ENCODE data around the gene PITX3. TPM values are rescaled to one million over a fixed set of nuclear protein-coding genes. Genes with fewer than 3 reads are reported as not detected.

The PITX3 gene
- total and polyA plus RNA-seq, 9 of the 15 experiments (the other 6 are each of a cell fraction or from before 2014, with no cell fraction given): 0.30 to 0.98 (median 0.95) TPM; not detected in 6

DNA sequence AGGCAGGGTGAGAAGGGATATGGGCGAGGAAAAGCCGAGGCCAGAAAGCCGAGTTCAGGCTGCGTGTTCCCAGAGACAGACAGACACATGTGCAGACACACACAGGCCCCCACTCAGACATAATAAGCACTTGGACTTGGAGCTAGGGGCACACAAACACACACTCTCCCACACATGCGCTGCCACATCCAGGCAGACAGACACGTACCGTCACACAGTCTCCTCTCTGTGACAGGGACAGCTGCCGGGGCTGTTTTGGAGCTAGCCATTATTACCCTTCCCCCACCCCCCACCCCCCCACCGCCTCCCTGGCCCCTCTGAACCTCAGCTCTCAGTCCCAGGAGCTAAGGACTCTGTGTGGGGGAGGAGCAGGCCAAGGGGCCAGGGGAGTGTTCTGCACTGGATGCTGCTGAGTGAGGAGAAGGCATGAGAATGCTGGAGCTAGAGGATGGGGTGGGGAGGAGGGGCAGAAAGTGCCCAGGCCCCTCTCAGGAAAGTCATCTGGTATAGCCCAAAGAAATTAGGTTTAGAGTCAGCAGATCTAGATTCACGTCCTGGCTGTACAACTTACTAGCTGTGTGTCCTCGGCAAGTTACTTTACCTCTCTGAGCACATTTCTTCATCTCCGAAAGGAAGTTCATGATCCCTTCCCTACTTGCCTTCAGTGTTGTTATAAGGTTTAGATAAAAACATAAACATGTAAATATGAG lies 6.3 kb downstream of the PITX3 start:
- Histone ChIP-seq H3K9me3 (replicated peaks; ENCODE audit: control insufficient read depth, insufficient read depth, low read depth, low read length) (no peaks in the 10 kb centered on the region), H3K4me3 (no peak overlapping the region), H3K4me1 (replicated peaks in 1 of 2; ENCODE audit: control insufficient read depth in 2 of 2, insufficient read depth in 2 of 2, low read length in 2 of 2) (peaks cover 4 to 20% of the 10 kb centered on the region in 2 experiments; a peak in 3 of 5 replicates), H3K9me1 (ENCODE audit: control insufficient read depth, insufficient read depth, low read length) (no peaks in the 10 kb centered on the region), H2AFZ (ENCODE audit: low read depth, low read length) (no peak overlapping the region), H3K9ac (ENCODE audit: insufficient read depth in 1 of 2, low read depth in 2 of 2, low read length in 2 of 2) (no peak overlapping the region; a peak in 1 of 4 replicates), H3K27me3 (ENCODE audit: control insufficient read depth in 2 of 2, insufficient read depth in 2 of 2, low read length in 2 of 2) (no peaks in the 10 kb centered on the region), H3K36me3 (ENCODE audit: control insufficient read depth, insufficient read depth, low read length) (no peaks in the 10 kb centered on the region), H4K20me1 (replicated peaks; ENCODE audit: control insufficient read depth, insufficient read depth, low read length) (no peaks in the 10 kb centered on the region), H3K79me2 (ENCODE audit: control insufficient read depth, insufficient read depth, low read length) (no peaks in the 10 kb centered on the region), H3K4me2 (ENCODE audit: insufficient read depth, low read length) (no peak overlapping the region), H3K27ac (ENCODE audit: extremely low read depth, low read depth, low read length) (no peak overlapping the region)
- ATAC-seq: no peak
- BruUV-seq (replicated peaks): no TSS peak
- no peak for DNase-seq (ENCODE audit: extremely low read depth in 1 of 4, low spot score in 3 of 4)
- no peak for FAIRE-seq
- POLR2A ChIA-PET: no interaction called here
- in situ Hi-C loops (cut with MboI): loop anchor here (25.0 kb wide), 1 partner anchor 352 kb away; no protein-coding TSS in a partner anchor
- CTCF ChIA-PET (ENCODE audit: low intra/inter-chr PET ratio): no interaction called here
- peak; percentile 36; the same call in 1 of the 2 replicates for TF ChIP-seq BCOR (IDR thresholded peaks at IDR 0.05)
- TF ChIP-seq CCNT2 (IDR thresholded peaks at IDR 0.05; ENCODE audit: borderline replicate concordance, extremely low read depth, insufficient read length, low read depth, low read length): no peak
- peak; percentile 65 for TF ChIP-seq ZFP36 (IDR thresholded peaks at IDR 0.05; ENCODE audit: low read depth, low read length, partially characterized antibody)
- peak; percentile 47 for TF ChIP-seq RBM25 (IDR thresholded peaks at IDR 0.05; ENCODE audit: low read depth, low read length, severe bottlenecking)
- intact Hi-C loops (cut with micrococcal nuclease): loop anchor here (5.0 kb wide), 2 partner anchors 242 to 347 kb away; no protein-coding TSS in a partner anchor
- WGBS (ENCODE audit: insufficient coverage, low coverage, missing lambda C conversion rate): 34% methylated on average over 12 of the region's 12 CpGs

DNA sequence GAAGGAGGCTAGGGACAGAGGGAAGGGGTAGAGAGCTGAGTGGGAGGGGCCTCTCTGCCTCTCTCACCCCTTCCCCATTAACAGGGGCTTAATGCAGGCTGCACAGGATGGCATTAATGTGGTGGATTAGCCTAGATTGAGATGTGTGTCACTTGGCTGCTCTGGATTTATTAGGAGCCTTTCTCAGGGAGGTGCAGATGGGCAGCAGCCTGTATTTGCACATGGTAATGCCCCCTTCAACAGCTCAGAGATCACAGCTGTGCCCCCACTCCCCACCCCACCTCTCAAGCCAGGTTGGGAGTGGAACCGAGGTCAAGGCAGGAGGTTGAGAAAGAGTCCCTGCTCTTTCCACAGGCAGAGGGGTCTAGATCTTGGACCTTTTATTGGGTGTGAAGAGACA lies 7.3 kb downstream of the PITX3 start:
- Histone ChIP-seq H3K4me1 (replicated peaks in 1 of 2; ENCODE audit: control insufficient read depth in 2 of 2, insufficient read depth in 2 of 2, low read length in 2 of 2) (peaks cover 4 to 24% of the 10 kb centered on the region in 2 experiments; a peak in 3 of 5 replicates), H4K20me1 (replicated peaks; ENCODE audit: control insufficient read depth, insufficient read depth, low read length) (no peaks in the 10 kb centered on the region), H3K9me1 (ENCODE audit: control insufficient read depth, insufficient read depth, low read length) (no peaks in the 10 kb centered on the region), H3K36me3 (ENCODE audit: control insufficient read depth, insufficient read depth, low read length) (no peaks in the 10 kb centered on the region), H3K27ac (ENCODE audit: extremely low read depth, low read depth, low read length) (no peak overlapping the region), H3K4me3 (no peak overlapping the region), H3K4me2 (ENCODE audit: insufficient read depth, low read length) (no peak overlapping the region), H3K9me3 (replicated peaks; ENCODE audit: control insufficient read depth, insufficient read depth, low read depth, low read length) (no peaks in the 10 kb centered on the region), H2AFZ (ENCODE audit: low read depth, low read length) (no peak overlapping the region), H3K27me3 (ENCODE audit: control insufficient read depth in 2 of 2, insufficient read depth in 2 of 2, low read length in 2 of 2) (peaks cover 0 to 2% of the 10 kb centered on the region in 2 experiments; a peak in 1 of 5 replicates), H3K79me2 (ENCODE audit: control insufficient read depth, insufficient read depth, low read length) (no peaks in the 10 kb centered on the region), H3K9ac (ENCODE audit: insufficient read depth in 1 of 2, low read depth in 2 of 2, low read length in 2 of 2) (peak overlapping the region in 1 of 2 experiments; percentile 45; a peak in 1 of 4 replicates)
- ATAC-seq (no peak), FAIRE-seq (no peak), DNase-seq (ENCODE audit: extremely low read depth in 1 of 4, low spot score in 3 of 4) (no peak)
- in situ Hi-C loops (cut with MboI) (loop anchor here (25.0 kb wide), 1 partner anchor 353 kb away; no protein-coding TSS in a partner anchor), intact Hi-C loops (cut with micrococcal nuclease) (loop anchor here (5.0 kb wide), 2 partner anchors 243 to 348 kb away; no protein-coding TSS in a partner anchor)
- CTCF ChIA-PET (ENCODE audit: low intra/inter-chr PET ratio): no interaction called here
- 11% methylated on average over 1 of the region's 1 CpG for WGBS (ENCODE audit: insufficient coverage, low coverage, missing lambda C conversion rate)
- BruUV-seq (replicated peaks): no TSS peak
- POLR2A ChIA-PET: no interaction called here
- TF ChIP-seq, protein P1, sequence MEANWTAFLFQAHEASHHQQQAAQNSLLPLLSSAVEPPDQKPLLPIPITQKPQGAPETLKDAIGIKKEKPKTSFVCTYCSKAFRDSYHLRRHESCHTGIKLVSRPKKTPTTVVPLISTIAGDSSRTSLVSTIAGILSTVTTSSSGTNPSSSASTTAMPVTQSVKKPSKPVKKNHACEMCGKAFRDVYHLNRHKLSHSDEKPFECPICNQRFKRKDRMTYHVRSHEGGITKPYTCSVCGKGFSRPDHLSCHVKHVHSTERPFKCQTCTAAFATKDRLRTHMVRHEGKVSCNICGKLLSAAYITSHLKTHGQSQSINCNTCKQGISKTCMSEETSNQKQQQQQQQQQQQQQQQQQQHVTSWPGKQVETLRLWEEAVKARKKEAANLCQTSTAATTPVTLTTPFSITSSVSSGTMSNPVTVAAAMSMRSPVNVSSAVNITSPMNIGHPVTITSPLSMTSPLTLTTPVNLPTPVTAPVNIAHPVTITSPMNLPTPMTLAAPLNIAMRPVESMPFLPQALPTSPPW (CRISPR knock-in tag; IDR thresholded peaks at IDR 0.05): no peak
- no peak for TF ChIP-seq JUNB (CRISPR knock-in tag; conservative IDR thresholded peaks at IDR 0.05)
- TF ChIP-seq ZNF696 (CRISPR knock-in tag; conservative IDR thresholded peaks at IDR 0.05): no peak
- no peak for TF ChIP-seq CTBP1 (IDR thresholded peaks at IDR 0.05; ENCODE audit: borderline replicate concordance)
- TF ChIP-seq PTBP1 (IDR thresholded peaks at IDR 0.05; ENCODE audit: low read depth, low read length): no peak
